RPMI7951 (cell line): ENCODE data around the gene ADSL. TPM values are rescaled to one million over a fixed set of nuclear protein-coding genes. Genes with fewer than 3 reads are reported as not detected.

Experiments
- DNase-seq: peaks from one replicate; pipeline ENCODE4 v3.0.0-alpha.2; 2012; ENCODE audit warnings: low read depth
- total RNA-seq: library from RNA; depleted of rRNA; stranded (reverse); fragments of >200 nt; shearing (Covaris generic); gene quantifications from 2 replicates; pipeline ENCODE4 v1.2.3, GENCODE V29; 2014

Gene ADSL
- total RNA-seq, 1 experiment from 2014 or later = 129 TPM

- DNase-seq = no peak
These were observed 70.7 kb downstream of the ADSL start for GRCh38 chr22:40417041-40417440.

GRCh38 chr22:40417881-40418280 lies 71.6 kb downstream of the ADSL start:
- no peak for DNase-seq

- no peak for DNase-seq
These were observed 72.3 kb downstream of the ADSL start for GRCh38 chr22:40418366-40419201.

- DNase-seq = no peak
These were observed 73.4 kb downstream of the ADSL start for GRCh38 chr22:40419718-40420117.

- DNase-seq = no peak
These were observed 74.2 kb downstream of the ADSL start for GRCh38 chr22:40420341-40421081.

- no peak for DNase-seq
These were observed 74.7 kb downstream of the ADSL start for GRCh38 chr22:40421082-40421350.

GRCh38 chr22:40421941-40422340 lies 75.6 kb downstream of the ADSL start:
- DNase-seq = no peak

GRCh38 chr22:40422558-40423309 lies 76.4 kb downstream of the ADSL start:
- DNase-seq = no peak

- no peak for DNase-seq
These were observed 77.0 kb downstream of the ADSL start for GRCh38 chr22:40423310-40423688.

GRCh38 chr22:40423882-40424640 lies 77.8 kb downstream of the ADSL start:
- no peak for DNase-seq

GRCh38 chr22:40425082-40425481 lies 78.8 kb downstream of the ADSL start:
- no peak for DNase-seq

GRCh38 chr22:40426594-40427333 lies 80.5 kb downstream of the ADSL start:
- no peak for DNase-seq

GRCh38 chr22:40428796-40429195 lies 82.5 kb downstream of the ADSL start:
- no peak for DNase-seq

GRCh38 chr22:40429481-40429880 lies 83.2 kb downstream of the ADSL start:
- DNase-seq = no peak

GRCh38 chr22:40430991-40431390 lies 84.7 kb downstream of the ADSL start:
- DNase-seq = no peak

GRCh38 chr22:40432157-40432556 lies 85.9 kb downstream of the ADSL start:
- DNase-seq = no peak

GRCh38 chr22:40432625-40433024 lies 86.3 kb downstream of the ADSL start:
- DNase-seq = no peak

- no peak for DNase-seq
These were observed 87.3 kb downstream of the ADSL start for GRCh38 chr22:40433416-40434090.

- no peak for DNase-seq
These were observed 87.8 kb downstream of the ADSL start for GRCh38 chr22:40434106-40434505.

- no peak for DNase-seq
These were observed 88.4 kb downstream of the ADSL start for GRCh38 chr22:40434745-40435144.
